A549 (cell line): ENCODE data around the gene PLCB1.

Source experiments
- EP300 ChIP-seq, 2 experiments: fragments of >200 bp; sonication (Bioruptor Twin); formaldehyde crosslinking; IDR thresholded peaks; 2 replicates in 1 of 2; 3 replicates in 1 of 2; pipeline ENCODE4 v1.6.1; 2016 to 2017
- FOXS1 ChIP-seq: fragments of 250-450 bp; sonication (Bioruptor Pico); IDR thresholded peaks from 2 replicates; pipeline ENCODE4 v1.5.0; 2020; ENCODE audit warnings: mild to moderate bottlenecking, moderate library complexity
- JUN ChIP-seq, 2 experiments: fragments of >200 bp; sonication (Bioruptor Twin); formaldehyde crosslinking; IDR thresholded peaks; 2 replicates in 1 of 2; 3 replicates in 1 of 2; pipeline ENCODE4 v1.6.1; 2016 to 2017
- POLR2A ChIP-seq: IDR thresholded peaks from 2 replicates; pipeline ENCODE4 v1.6.1; 2012; ENCODE audit warnings: mild to moderate bottlenecking, low read length
- RARB ChIP-seq: fragments of 250-450 bp; sonication (Bioruptor Pico); IDR thresholded peaks from 2 replicates; pipeline ENCODE4 v1.8.0; 2021; ENCODE audit warnings: mild to moderate bottlenecking, moderate library complexity
- TF ChIP-seq, protein P1 (sequence below): fragments of >200 bp; sonication (Bioruptor Twin); formaldehyde crosslinking; IDR thresholded peaks from 3 replicates; pipeline ENCODE4 v1.5.1; 2016

DNA sequence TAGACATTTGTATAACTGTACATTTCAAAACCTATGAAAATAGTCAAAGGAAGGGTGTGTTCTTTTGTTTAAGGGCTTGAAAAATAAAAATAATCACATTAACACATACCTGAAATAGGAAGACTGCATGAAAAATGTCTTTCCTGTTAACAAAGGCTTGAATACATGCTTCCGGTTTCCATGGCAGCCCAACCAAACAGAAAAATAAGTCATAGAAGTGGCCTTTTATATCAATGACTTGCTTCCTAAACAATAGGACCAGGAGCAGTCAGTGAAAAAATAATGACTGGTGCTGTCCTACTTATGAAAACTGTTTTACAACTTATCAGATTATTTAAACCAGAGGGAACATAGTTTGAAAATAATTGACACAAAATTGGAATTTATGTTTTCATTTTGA is 524.3 kb downstream of the PLCB1 start:
- TF ChIP-seq, protein P1, sequence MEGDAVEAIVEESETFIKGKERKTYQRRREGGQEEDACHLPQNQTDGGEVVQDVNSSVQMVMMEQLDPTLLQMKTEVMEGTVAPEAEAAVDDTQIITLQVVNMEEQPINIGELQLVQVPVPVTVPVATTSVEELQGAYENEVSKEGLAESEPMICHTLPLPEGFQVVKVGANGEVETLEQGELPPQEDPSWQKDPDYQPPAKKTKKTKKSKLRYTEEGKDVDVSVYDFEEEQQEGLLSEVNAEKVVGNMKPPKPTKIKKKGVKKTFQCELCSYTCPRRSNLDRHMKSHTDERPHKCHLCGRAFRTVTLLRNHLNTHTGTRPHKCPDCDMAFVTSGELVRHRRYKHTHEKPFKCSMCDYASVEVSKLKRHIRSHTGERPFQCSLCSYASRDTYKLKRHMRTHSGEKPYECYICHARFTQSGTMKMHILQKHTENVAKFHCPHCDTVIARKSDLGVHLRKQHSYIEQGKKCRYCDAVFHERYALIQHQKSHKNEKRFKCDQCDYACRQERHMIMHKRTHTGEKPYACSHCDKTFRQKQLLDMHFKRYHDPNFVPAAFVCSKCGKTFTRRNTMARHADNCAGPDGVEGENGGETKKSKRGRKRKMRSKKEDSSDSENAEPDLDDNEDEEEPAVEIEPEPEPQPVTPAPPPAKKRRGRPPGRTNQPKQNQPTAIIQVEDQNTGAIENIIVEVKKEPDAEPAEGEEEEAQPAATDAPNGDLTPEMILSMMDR, result no peak
- TF ChIP-seq POLR2A (no peak), EP300 (IDR thresholded peaks at IDR 0.05) (no peak), FOXS1 (CRISPR knock-in tag) (no peak), RARB (no peak), JUN (IDR thresholded peaks at IDR 0.05) (no peak)
